ENCODE results near the gene C6orf89.

The C6orf89 gene

DNA sequence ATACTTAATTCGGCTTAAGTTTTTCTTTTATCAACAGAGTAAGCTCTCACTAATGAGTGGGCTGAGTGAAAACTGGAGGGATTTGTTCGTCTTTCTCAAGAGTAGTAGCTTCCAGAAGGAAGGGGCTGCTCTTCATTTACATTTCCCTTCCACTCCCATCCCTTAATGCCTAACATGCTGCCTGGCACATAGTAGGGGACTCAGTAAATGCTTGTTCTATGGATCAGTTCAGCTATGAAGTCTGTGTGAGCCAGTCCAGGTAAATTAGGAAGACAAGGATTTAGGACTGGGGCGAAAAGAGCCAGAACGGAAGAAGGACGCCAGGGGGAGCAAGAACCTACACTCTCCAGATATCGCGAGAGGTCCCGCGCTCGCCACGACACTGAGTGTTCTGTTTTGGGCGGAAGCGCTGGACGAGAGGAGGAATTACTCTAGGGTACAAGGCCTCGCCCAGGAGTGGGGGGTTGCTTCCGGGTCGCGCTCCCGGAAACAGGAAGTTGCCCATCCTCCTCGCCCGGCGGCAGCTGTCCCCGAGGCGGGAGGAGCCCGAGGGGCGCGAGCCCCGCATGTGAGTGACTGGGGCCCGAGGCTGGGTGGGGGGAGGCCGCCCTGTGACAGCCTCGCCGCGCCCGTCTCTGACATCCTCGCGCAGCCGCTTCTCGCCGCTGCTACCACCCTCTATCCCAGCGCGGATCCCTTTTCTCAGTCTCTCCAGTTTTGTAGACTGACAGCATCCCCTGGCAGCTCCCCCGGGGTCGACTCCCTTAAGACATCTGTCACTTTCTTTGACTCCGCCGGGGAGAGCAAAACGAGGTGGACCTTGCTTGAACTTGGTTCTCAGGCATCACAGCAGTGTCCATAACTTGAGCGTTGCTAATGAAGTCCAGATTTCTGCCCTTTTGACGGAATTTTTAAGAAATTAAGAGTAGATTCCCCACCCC lies at the start of gene C6orf89:
Gene C6orf89, plus strand, starts transcription at position 492 of the 941 bp plus-strand sequence. CDS start 13,493 bp downstream, outside the sequence.
- no peaks in the 10 kb centered on the region for H3K27me3 ChIP-seq (ENCODE audit: insufficient read depth, low read length)
- peaks cover 2% of the 10 kb centered on the region for H3K9me3 ChIP-seq (ENCODE audit: low read length)
- H3K4me3 ChIP-seq (ENCODE audit: low read length) = peak within 1 kb of the TSS; percentile 67
- peak within 1 kb of the TSS; percentile 96 for H2AFZ ChIP-seq (ENCODE audit: low read depth, low read length)
- H3K36me3 ChIP-seq (ENCODE audit: insufficient read depth, low read length) = no peaks in the 10 kb centered on the region
- peaks cover 6% of the 10 kb centered on the region for H3K4me1 ChIP-seq (ENCODE audit: insufficient read depth, low read length)

DNA sequence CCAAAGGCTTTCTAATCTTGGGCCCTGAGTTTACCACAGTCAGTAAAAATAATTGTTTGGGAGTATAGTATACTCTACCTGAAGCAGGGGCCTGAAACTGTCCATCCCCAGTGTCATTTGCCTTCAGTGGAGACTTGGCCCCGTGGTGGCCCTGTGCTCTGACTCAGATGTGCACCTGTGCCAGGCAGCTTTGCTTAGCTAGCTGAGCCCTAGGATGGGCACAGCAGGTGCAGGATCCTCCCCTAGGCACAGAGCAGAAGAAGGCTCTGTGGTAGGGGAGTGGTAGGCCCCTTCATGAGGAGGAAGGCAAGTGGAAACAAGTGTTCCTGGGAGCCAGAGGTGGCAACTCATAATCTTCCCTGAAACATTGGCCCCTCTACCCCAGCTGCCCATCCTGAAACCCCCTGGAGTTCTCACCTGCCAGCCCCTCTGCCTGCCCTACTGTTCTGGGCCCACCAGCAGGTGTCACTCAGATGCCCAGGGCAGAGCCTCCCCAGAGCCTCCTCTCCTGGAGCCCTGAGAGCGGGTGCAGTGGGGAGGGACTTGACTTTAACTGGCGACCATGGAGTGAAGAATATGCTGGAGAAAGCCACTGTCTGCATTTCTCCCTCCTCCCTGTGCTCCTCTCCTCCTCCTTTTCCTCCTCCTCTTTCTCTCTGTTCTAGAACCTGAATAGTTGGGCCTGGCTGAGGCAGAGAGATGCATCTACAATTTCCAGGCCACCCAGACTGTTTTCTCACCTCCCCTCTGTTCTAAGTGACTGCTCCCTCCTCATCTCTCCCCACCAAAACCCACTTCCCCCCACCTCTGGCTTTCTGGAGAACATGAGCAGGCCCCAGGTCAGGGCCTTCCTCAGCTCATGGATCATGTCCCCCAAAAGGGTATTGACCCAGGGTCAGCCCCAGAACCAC lies 49.4 kb upstream of the C6orf89 start:
- Histone ChIP-seq H3K27me3 (ENCODE audit: insufficient read depth, low read length) (peaks cover 38% of the 10 kb centered on the region), H2AFZ (ENCODE audit: low read depth, low read length) (no peak overlapping the region), H3K9me3 (ENCODE audit: low read length) (no peaks in the 10 kb centered on the region), H3K4me3 (ENCODE audit: low read length) (no peak overlapping the region), H3K36me3 (ENCODE audit: insufficient read depth, low read length) (no peaks in the 10 kb centered on the region), H3K4me1 (ENCODE audit: insufficient read depth, low read length) (peaks cover 20% of the 10 kb centered on the region)

DNA sequence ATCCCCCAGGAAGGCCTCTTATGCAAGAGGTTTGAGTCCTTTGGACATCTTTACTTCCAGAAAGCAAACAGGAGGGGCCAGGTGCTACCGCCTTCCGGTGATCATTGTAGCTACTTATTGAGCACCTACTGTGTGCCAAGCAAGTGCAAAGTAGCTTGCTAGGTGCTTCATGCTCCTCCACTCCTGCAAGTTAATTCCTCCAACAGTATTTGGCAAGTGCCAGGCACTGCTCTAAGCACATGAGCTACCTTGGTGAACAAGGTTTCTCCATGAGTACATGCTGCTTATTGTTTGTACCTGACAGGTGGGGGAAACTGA lies 48.8 kb upstream of the C6orf89 start:
- H3K27me3 ChIP-seq (ENCODE audit: insufficient read depth, low read length) = peaks cover 38% of the 10 kb centered on the region
- no peak overlapping the region for H3K4me3 ChIP-seq (ENCODE audit: low read length)
- H3K4me1 ChIP-seq (ENCODE audit: insufficient read depth, low read length) = peaks cover 20% of the 10 kb centered on the region
- H2AFZ ChIP-seq (ENCODE audit: low read depth, low read length) = no peak overlapping the region
- no peaks in the 10 kb centered on the region for H3K36me3 ChIP-seq (ENCODE audit: insufficient read depth, low read length)
- H3K9me3 ChIP-seq (ENCODE audit: low read length) = no peaks in the 10 kb centered on the region

GRCh38 chr6:36837686-36838085 lies 48.1 kb upstream of the C6orf89 start:
- no peak overlapping the region for H3K4me3 ChIP-seq (ENCODE audit: low read length)
- H3K4me1 ChIP-seq (ENCODE audit: insufficient read depth, low read length) = peaks cover 20% of the 10 kb centered on the region
- no peak overlapping the region for H2AFZ ChIP-seq (ENCODE audit: low read depth, low read length)
- H3K36me3 ChIP-seq (ENCODE audit: insufficient read depth, low read length) = no peaks in the 10 kb centered on the region
- H3K27me3 ChIP-seq (ENCODE audit: insufficient read depth, low read length) = peaks cover 38% of the 10 kb centered on the region
- H3K9me3 ChIP-seq (ENCODE audit: low read length) = no peaks in the 10 kb centered on the region

DNA sequence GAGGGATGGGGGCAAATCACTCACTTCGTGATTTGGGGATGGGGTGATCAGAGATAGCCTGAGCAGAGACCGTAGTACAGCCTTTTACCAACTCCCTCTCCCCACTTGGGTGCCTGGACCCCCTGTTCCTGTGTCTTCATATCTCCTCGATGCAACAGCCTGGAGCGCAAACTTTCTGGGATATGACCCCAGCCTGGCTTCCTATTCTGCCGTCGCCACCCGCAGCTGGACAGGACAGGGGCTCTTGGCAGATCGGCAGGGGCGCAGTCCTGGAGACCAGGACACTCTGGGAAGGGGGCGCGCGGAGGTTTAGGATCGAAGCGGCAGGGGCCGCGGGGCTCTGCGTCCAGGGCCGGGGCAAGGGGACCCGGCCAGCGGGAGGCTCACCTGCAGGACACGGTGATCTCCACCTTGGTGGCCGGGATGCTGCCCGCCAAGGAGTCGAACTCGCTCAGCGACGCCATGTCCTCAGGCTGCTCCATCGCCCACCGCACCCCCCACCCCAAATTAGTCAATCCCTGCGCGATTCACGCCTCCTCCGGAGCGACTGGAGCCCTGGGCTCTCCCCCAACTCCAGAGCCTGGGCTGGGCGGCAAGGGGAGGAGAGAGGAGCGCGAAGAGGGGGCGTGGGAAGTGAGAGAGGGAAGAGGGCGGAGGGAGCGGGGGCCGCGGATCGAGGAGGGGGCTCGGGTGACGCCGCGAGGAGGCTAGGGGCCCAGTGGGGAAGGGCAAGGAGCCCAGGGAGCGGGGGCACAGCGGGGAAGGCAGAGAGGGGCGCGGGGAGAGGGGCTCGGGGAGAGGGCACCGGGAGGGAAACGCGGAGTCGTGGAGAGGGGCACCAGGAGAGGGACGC lies 46.6 kb upstream of the C6orf89 start, which contains the start of gene CPNE5:
Gene CPNE5, minus strand, starts transcription at position 549 of the 853 bp plus-strand sequence. Its CDS starts 67 bp downstream, at position 482.
- Histone ChIP-seq H3K4me3 (ENCODE audit: low read length) (peak within 1 kb of the TSS; percentile 41), H3K27me3 (ENCODE audit: insufficient read depth, low read length) (peaks cover 38% of the 10 kb centered on the region), H3K9me3 (ENCODE audit: low read length) (no peaks in the 10 kb centered on the region), H2AFZ (ENCODE audit: low read depth, low read length) (peak within 1 kb of the TSS; percentile 37), H3K4me1 (ENCODE audit: insufficient read depth, low read length) (peaks cover 20% of the 10 kb centered on the region), H3K36me3 (ENCODE audit: insufficient read depth, low read length) (no peaks in the 10 kb centered on the region)

GRCh38 chr6:36839749-36840431 lies 45.9 kb upstream of the C6orf89 start:
- peak overlapping the region; percentile 41 for H3K4me3 ChIP-seq (ENCODE audit: low read length)
- H3K4me1 ChIP-seq (ENCODE audit: insufficient read depth, low read length) = peaks cover 14% of the 10 kb centered on the region
- H3K36me3 ChIP-seq (ENCODE audit: insufficient read depth, low read length) = no peaks in the 10 kb centered on the region
- H3K9me3 ChIP-seq (ENCODE audit: low read length) = no peaks in the 10 kb centered on the region
- peaks cover 37% of the 10 kb centered on the region for H3K27me3 ChIP-seq (ENCODE audit: insufficient read depth, low read length)
- H2AFZ ChIP-seq (ENCODE audit: low read depth, low read length) = peak overlapping the region; percentile 37

GRCh38 chr6:36840432-36841403 lies 45.0 kb upstream of the C6orf89 start:
- H3K36me3 ChIP-seq (ENCODE audit: insufficient read depth, low read length) = no peaks in the 10 kb centered on the region
- H3K4me1 ChIP-seq (ENCODE audit: insufficient read depth, low read length) = peaks cover 13% of the 10 kb centered on the region
- peaks cover 34% of the 10 kb centered on the region for H3K27me3 ChIP-seq (ENCODE audit: insufficient read depth, low read length)
- no peaks in the 10 kb centered on the region for H3K9me3 ChIP-seq (ENCODE audit: low read length)
- H3K4me3 ChIP-seq (ENCODE audit: low read length) = peak overlapping the region; percentile 41
- no peak overlapping the region for H2AFZ ChIP-seq (ENCODE audit: low read depth, low read length)

DNA sequence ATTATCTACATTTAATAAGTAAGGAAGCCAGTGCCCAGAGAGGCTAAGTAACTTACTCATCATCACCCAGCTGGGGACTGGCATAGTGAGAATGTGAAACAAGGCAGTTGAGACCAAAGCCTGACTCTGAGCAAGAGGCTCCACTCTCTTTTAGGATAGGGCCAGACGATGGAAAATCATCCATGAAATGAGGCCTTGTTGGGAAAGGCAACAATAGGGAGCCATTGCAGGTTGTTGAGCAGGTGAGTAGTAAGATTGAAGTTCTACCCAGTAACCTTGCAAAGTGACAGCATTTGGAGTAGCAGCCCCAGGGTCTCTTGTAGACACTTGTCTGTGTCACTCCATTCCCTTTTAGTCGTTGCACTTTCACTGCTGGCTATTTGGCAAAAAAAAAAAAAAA lies 44.0 kb upstream of the C6orf89 start:
- peaks cover 26% of the 10 kb centered on the region for H3K27me3 ChIP-seq (ENCODE audit: insufficient read depth, low read length)
- peaks cover 13% of the 10 kb centered on the region for H3K4me1 ChIP-seq (ENCODE audit: insufficient read depth, low read length)
- H3K4me3 ChIP-seq (ENCODE audit: low read length) = no peak overlapping the region
- H3K36me3 ChIP-seq (ENCODE audit: insufficient read depth, low read length) = no peaks in the 10 kb centered on the region
- no peaks in the 10 kb centered on the region for H3K9me3 ChIP-seq (ENCODE audit: low read length)
- H2AFZ ChIP-seq (ENCODE audit: low read depth, low read length) = no peak overlapping the region

- Histone ChIP-seq H3K36me3 (ENCODE audit: insufficient read depth, low read length) (no peaks in the 10 kb centered on the region), H3K4me3 (ENCODE audit: low read length) (no peak overlapping the region), H3K4me1 (ENCODE audit: insufficient read depth, low read length) (peaks cover 14% of the 10 kb centered on the region), H2AFZ (ENCODE audit: low read depth, low read length) (no peak overlapping the region), H3K9me3 (ENCODE audit: low read length) (no peaks in the 10 kb centered on the region), H3K27me3 (ENCODE audit: insufficient read depth, low read length) (peaks cover 12% of the 10 kb centered on the region)
Measured at GRCh38 chr6:36843170-36843569, 42.6 kb upstream of the C6orf89 start.

DNA sequence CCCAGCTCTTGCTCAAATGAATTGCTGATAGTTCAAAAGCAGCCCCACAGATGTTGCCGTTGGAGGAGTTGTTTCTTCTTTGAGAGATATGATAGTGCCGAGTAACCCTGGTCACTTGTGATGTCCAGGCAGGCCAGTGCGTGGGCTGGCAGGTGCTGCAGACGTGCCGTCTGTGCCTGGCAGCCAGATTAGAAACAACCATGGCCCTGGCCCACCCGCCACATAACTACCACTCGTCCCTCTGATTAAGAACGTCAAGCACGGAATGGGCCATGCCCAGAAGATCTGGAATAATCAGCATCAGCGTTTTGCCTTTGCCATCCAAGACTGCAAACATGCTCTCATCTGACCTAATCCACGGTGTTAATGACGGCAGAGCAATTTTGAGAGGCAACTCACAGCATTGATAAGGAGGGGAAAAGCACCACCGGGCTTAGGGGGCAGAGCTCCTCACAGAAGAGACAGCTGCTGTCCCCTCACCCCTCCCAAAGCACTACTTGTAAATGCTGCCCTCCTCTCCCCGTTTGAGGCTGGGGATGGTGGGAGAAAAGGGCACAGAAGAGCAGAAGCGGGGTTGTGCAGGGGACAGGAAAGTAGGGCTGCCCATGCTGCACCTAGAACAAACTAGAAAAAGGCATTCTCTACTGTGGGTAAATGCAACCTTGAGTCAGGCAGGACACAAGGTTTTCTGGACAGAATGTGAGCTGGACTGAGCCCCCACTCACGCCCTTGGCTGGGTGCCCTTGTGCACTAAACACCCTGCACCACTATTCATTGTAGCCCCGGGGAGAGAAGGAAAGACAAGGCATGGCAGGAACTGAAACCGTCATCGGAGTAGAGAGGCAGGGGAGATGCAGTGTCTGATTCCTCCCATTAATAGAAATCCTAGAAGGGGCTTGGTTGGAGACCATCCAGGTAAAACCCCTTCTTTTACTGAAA lies 41.3 kb upstream of the C6orf89 start:
- no peaks in the 10 kb centered on the region for H3K36me3 ChIP-seq (ENCODE audit: insufficient read depth, low read length)
- no peaks in the 10 kb centered on the region for H3K27me3 ChIP-seq (ENCODE audit: insufficient read depth, low read length)
- no peaks in the 10 kb centered on the region for H3K9me3 ChIP-seq (ENCODE audit: low read length)
- no peak overlapping the region for H2AFZ ChIP-seq (ENCODE audit: low read depth, low read length)
- peaks cover 23% of the 10 kb centered on the region for H3K4me1 ChIP-seq (ENCODE audit: insufficient read depth, low read length)
- no peak overlapping the region for H3K4me3 ChIP-seq (ENCODE audit: low read length)
